IPS-18c (cell line): Measurements from ENCODE around the gene TFB2M.
A peak's percentile ranks its signal among the peaks of the same experiment; 100 is the strongest.
"Not testable (repeated sequence)": the region's sequence is repeated elsewhere in the genome, so short reads cannot be mapped to it uniquely, and the experiment has no call there.

Experiments
- H3K4me3 ChIP-seq: 2 replicates; pipeline ENCODE4 v1.7.0; 2013; ENCODE audit warnings: low read depth, mild to moderate bottlenecking, low read length, moderate library complexity; ENCODE audit not compliant: insufficient read depth
- H3K9me3 ChIP-seq: one replicate; pipeline ENCODE4 v1.6.1; 2013; ENCODE audit warnings: mild to moderate bottlenecking, low read length, moderate library complexity; ENCODE audit not compliant: control insufficient read depth, insufficient read depth

TFB2M gene

GRCh38 chr1:246587606-246588005 is 21.5 kb upstream of the TFB2M start:
- Histone ChIP-seq H3K9me3 (no peaks in the 10 kb centered on the region), H3K4me3 (no peak overlapping the region)

GRCh38 chr1:246587032-246587431 is 21.0 kb upstream of the TFB2M start:
- H3K9me3 ChIP-seq = no peaks in the 10 kb centered on the region
- H3K4me3 ChIP-seq = no peak overlapping the region

GRCh38 chr1:246583448-246584185 is 17.6 kb upstream of the TFB2M start:
- Histone ChIP-seq H3K4me3 (no peak overlapping the region), H3K9me3 (no peaks in the 10 kb centered on the region)

GRCh38 chr1:246583056-246583440 is 17.0 kb upstream of the TFB2M start:
- H3K4me3 ChIP-seq = no peak overlapping the region
- H3K9me3 ChIP-seq = no peaks in the 10 kb centered on the region

- no peak overlapping the region for H3K4me3 ChIP-seq
- no peaks in the 10 kb centered on the region for H3K9me3 ChIP-seq
These were observed 16.4 kb upstream of the TFB2M start for GRCh38 chr1:246582301-246583055.

GRCh38 chr1:246580497-246581370 is 14.7 kb upstream of the TFB2M start:
- H3K9me3 ChIP-seq = no peaks in the 10 kb centered on the region
- no peak overlapping the region for H3K4me3 ChIP-seq

GRCh38 chr1:246579818-246580217 is 13.8 kb upstream of the TFB2M start:
- Histone ChIP-seq H3K4me3 (no peak overlapping the region), H3K9me3 (no peaks in the 10 kb centered on the region)

GRCh38 chr1:246577720-246578106 is 11.7 kb upstream of the TFB2M start:
- H3K4me3 ChIP-seq = no peak overlapping the region
- no peaks in the 10 kb centered on the region for H3K9me3 ChIP-seq

GRCh38 chr1:246577082-246577719 is 11.1 kb upstream of the TFB2M start:
- no peak overlapping the region for H3K4me3 ChIP-seq
- no peaks in the 10 kb centered on the region for H3K9me3 ChIP-seq

- no peaks in the 10 kb centered on the region for H3K9me3 ChIP-seq
- H3K4me3 ChIP-seq = no peak overlapping the region
These were observed 10.6 kb upstream of the TFB2M start for GRCh38 chr1:246576709-246577032.

- Histone ChIP-seq H3K9me3 (no peaks in the 10 kb centered on the region), H3K4me3 (no peak overlapping the region)
These were observed 7.4 kb upstream of the TFB2M start for GRCh38 chr1:246573491-246573890.

- no peaks in the 10 kb centered on the region for H3K9me3 ChIP-seq
- no peak overlapping the region for H3K4me3 ChIP-seq
These were observed 6.7 kb upstream of the TFB2M start for GRCh38 chr1:246572785-246573184.

- no peaks in the 10 kb centered on the region for H3K9me3 ChIP-seq
- no peak overlapping the region for H3K4me3 ChIP-seq
These were observed 5.9 kb upstream of the TFB2M start for GRCh38 chr1:246571953-246572352.

GRCh38 chr1:246571309-246571708 is 5.2 kb upstream of the TFB2M start:
- H3K4me3 ChIP-seq, H3K9me3 ChIP-seq: not testable (repeated sequence)

- Histone ChIP-seq H3K9me3 (no peaks in the 10 kb centered on the region), H3K4me3 (no peak overlapping the region)
These were observed 3.5 kb upstream of the TFB2M start for GRCh38 chr1:246569248-246570238.

- H3K9me3 ChIP-seq = no peaks in the 10 kb centered on the region
- H3K4me3 ChIP-seq = peak overlapping the region; percentile 97
These were observed 1.7 kb upstream of the TFB2M start for GRCh38 chr1:246567646-246568235.
